HCT116 (cell line): Measurements from ENCODE around the gene ABHD12. TPM values are rescaled to one million over a fixed set of nuclear protein-coding genes. Genes with fewer than 3 reads are reported as not detected.

ENCODE experiments used
- ATAC-seq: fragments of 200-7000 bp; cut with Tn5 transposase; 2 replicates; pipeline ENCODE4 v1.9.1; 2020; ENCODE audit warnings: mild to moderate bottlenecking, moderate library complexity
- BruUV-seq: library from RNA; stranded (reverse); fragments of 400-500 nt; replicated peaks from 2 replicates; lab custom pipeline; 2021; lab: Mats Ljungman, UMichigan
- CTCF ChIA-PET: fragments of 300-600 bp; sonication (Branson Sonifier 250); formaldehyde crosslinking; loops from one replicate; lab custom pipeline; 2021; ENCODE audit warnings: antibody characterized with exemption; lab: Charles Lee
- POLR2A ChIA-PET: fragments of 300-600, 350-600 bp; sonication (Branson Sonifier 250); formaldehyde crosslinking; loops from one replicate; lab custom pipeline; 2021; ENCODE audit warnings: antibody characterized with exemption; lab: Charles Lee
- RAD21 ChIA-PET, 2 experiments: fragments of 300-600 bp; sonication (Branson Sonifier 250); formaldehyde crosslinking; loops; one replicate each; lab custom pipeline; 2023; ENCODE audit warnings: low total read pairs in 2 of 2; ENCODE audit not compliant: uncharacterized antibody in 2 of 2, unreplicated experiment in 2 of 2, low non-redundant PET in 1 of 2; lab: Charles Lee
- DNase-seq: peaks from one replicate; pipeline ENCODE4 v3.0.0-alpha.2; 2010; ENCODE audit warnings: low read depth, low spot score
- H2AFZ ChIP-seq: fragments of 200-600 bp; shearing (Covaris generic), sonication (generic); 2 replicates; pipeline ENCODE4 v1.6.1; 2017; ENCODE audit warnings: low read depth, mixed run types, mixed read lengths, antibody characterized with exemption, low read length; ENCODE audit not compliant: poor library complexity, severe bottlenecking
- H3K27ac ChIP-seq: 2 replicates; pipeline ENCODE4 v1.5.1; 2012; ENCODE audit warnings: low read depth, low read length
- H3K27me3 ChIP-seq: fragments of 200-600 bp; sonication (generic); 2 replicates; pipeline ENCODE4 v1.6.1; 2016; ENCODE audit warnings: mixed run types, low read length, mixed read lengths; ENCODE audit not compliant: insufficient read depth
- H3K36me3 ChIP-seq, 2 experiments: fragments of 200-500 bp in 1 of 2; fragments of 200-600 bp in 1 of 2; sonication (Bioruptor generic) in 1 of 2; sonication (generic) in 1 of 2; 2 replicates each; pipeline versions ENCODE4 v1.5.1 to v1.6.1; 2014 to 2016; ENCODE audit warnings: low read length in 2 of 2, inconsistent platforms in 1 of 2, mixed read lengths in 1 of 2, mixed run types in 1 of 2; ENCODE audit not compliant: insufficient read depth in 2 of 2, control insufficient read depth in 1 of 2
- H3K4me1 ChIP-seq, 2 experiments: fragments of 200-600 bp in 1 of 2; sonication (generic) in 1 of 2; 2 replicates each; pipeline versions ENCODE4 v1.5.1 to v1.6.1; 2012 to 2017; ENCODE audit warnings: low read length in 2 of 2, inconsistent platforms in 1 of 2, mild to moderate bottlenecking in 1 of 2, mixed read lengths in 1 of 2, mixed run types in 1 of 2, moderate library complexity in 1 of 2; ENCODE audit not compliant: insufficient read depth in 2 of 2, control insufficient read depth in 1 of 2
- H3K4me2 ChIP-seq: fragments of 200-600 bp; sonication (generic); 2 replicates; pipeline ENCODE4 v1.6.1; 2017; ENCODE audit warnings: mixed run types, low read length, mixed read lengths
- H3K4me3 ChIP-seq, 2 experiments: fragments of 200-600 bp in 1 of 2; sonication (generic) in 1 of 2; replicated peaks in 1 of 2; 2 replicates each; pipeline ENCODE4 v1.5.1; 2011 to 2016; ENCODE audit warnings: low read length in 2 of 2, control low read depth in 1 of 2, low read depth in 1 of 2, mild to moderate bottlenecking in 1 of 2, mixed read lengths in 1 of 2, mixed run types in 1 of 2
- H3K79me2 ChIP-seq: fragments of 200-600 bp; sonication (generic); 2 replicates; pipeline ENCODE4 v1.6.1; 2017; ENCODE audit warnings: mild to moderate bottlenecking, mixed run types, low read length, moderate library complexity, mixed read lengths; ENCODE audit not compliant: insufficient read depth
- H3K9ac ChIP-seq: fragments of 200-600 bp; sonication (generic); 2 replicates; pipeline ENCODE4 v1.6.1; 2016; ENCODE audit warnings: low read length, mixed read lengths
- H3K9me2 ChIP-seq: fragments of 200-600 bp; sonication (generic), shearing (Covaris generic); 2 replicates; pipeline ENCODE4 v1.6.1; 2017; ENCODE audit warnings: mixed run types, mild to moderate bottlenecking, moderate library complexity; ENCODE audit not compliant: insufficient read depth
- H3K9me3 ChIP-seq, 2 experiments: fragments of 200-500 bp in 1 of 2; fragments of 200-600 bp in 1 of 2; sonication (Bioruptor generic) in 1 of 2; sonication (generic) in 1 of 2; 2 replicates each; pipeline ENCODE4 v1.6.1; 2014 to 2017; ENCODE audit warnings: low read length in 2 of 2, mixed read lengths in 2 of 2, inconsistent platforms in 1 of 2, low read depth in 1 of 2, mild to moderate bottlenecking in 1 of 2, mixed run types in 1 of 2, moderate library complexity in 1 of 2; ENCODE audit not compliant: control insufficient read depth in 1 of 2, insufficient read depth in 1 of 2
- H4K20me1 ChIP-seq: fragments of 200-600 bp; sonication (generic), shearing (Covaris generic); 2 replicates; pipeline ENCODE4 v1.6.1; 2017; ENCODE audit warnings: mixed run types, mild to moderate bottlenecking, moderate library complexity; ENCODE audit not compliant: insufficient read depth
- ATF3 ChIP-seq: IDR thresholded peaks from 2 replicates; pipeline ENCODE4 v1.6.1; 2012
- CBX3 ChIP-seq: IDR thresholded peaks from 2 replicates; pipeline ENCODE4 v1.6.1; 2012; ENCODE audit warnings: low read depth
- CEBPB ChIP-seq: IDR thresholded peaks from 2 replicates; pipeline ENCODE4 v1.6.1; 2012; ENCODE audit warnings: low read depth
- CTCF ChIP-seq, 3 experiments: fragments of 200-600 bp in 1 of 3; sonication (generic) in 1 of 3; IDR thresholded peaks in 2 of 3; conservative IDR thresholded peaks in 1 of 3; 2 replicates each; pipeline ENCODE4 v1.5.1; 2012 to 2017; ENCODE audit warnings: low read depth in 2 of 3, low read length in 2 of 3, antibody characterized with exemption in 1 of 3, borderline replicate concordance in 1 of 3, control low read depth in 1 of 3, mild to moderate bottlenecking in 1 of 3, mixed read lengths in 1 of 3, mixed run types in 1 of 3, moderate library complexity in 1 of 3; ENCODE audit not compliant: insufficient read depth in 1 of 3
- ELF1 ChIP-seq: IDR thresholded peaks from 2 replicates; pipeline ENCODE4 v1.6.1; 2012; ENCODE audit warnings: low read depth, borderline replicate concordance
- EZH2 ChIP-seq: fragments of 200-600 bp; sonication (generic); IDR thresholded peaks from 2 replicates; pipeline ENCODE4 v1.6.1; 2017; ENCODE audit warnings: antibody characterized with exemption, mixed run types
- FOSL1 ChIP-seq: IDR thresholded peaks from 2 replicates; pipeline ENCODE4 v1.6.1; 2012; ENCODE audit warnings: low read depth
- JUND ChIP-seq: IDR thresholded peaks from 2 replicates; pipeline ENCODE4 v1.6.1; 2012
- MAX ChIP-seq: IDR thresholded peaks from 2 replicates; pipeline ENCODE4 v1.6.1; 2012
- RAD21 ChIP-seq: IDR thresholded peaks from 2 replicates; pipeline ENCODE4 v1.6.1; 2012; ENCODE audit warnings: low read depth, mild to moderate bottlenecking
- SIN3A ChIP-seq: IDR thresholded peaks from 2 replicates; pipeline ENCODE4 v1.6.1; 2012; ENCODE audit warnings: low read depth
- SP1 ChIP-seq: IDR thresholded peaks from 2 replicates; pipeline ENCODE4 v1.6.1; 2012; ENCODE audit warnings: low read depth
- ZFX ChIP-seq: fragments of 450-650 bp; IDR thresholded peaks from 2 replicates; pipeline ENCODE4 v1.6.1; 2017
- ZNF274 ChIP-seq: fragments of 200-500 bp; sonication (Bioruptor generic); IDR thresholded peaks from 2 replicates; pipeline ENCODE4 v1.6.1; 2014; ENCODE audit warnings: mild to moderate bottlenecking, low read depth, low read length, inconsistent platforms
- intact Hi-C: fragments of 100-400 bp; cut with micrococcal nuclease; formaldehyde crosslinking; loops from 2 replicates; pipeline ENCODE4 v1.10.0; 2022
- total RNA-seq: library from RNA; stranded (reverse); gene quantifications from one replicate; pipeline ENCODE4 v1.2.1, GENCODE V29; 2021; ENCODE audit not compliant: unreplicated experiment

ABHD12 gene
- total RNA-seq, 1 experiment from 2014 or later: 31.7 TPM

DNA sequence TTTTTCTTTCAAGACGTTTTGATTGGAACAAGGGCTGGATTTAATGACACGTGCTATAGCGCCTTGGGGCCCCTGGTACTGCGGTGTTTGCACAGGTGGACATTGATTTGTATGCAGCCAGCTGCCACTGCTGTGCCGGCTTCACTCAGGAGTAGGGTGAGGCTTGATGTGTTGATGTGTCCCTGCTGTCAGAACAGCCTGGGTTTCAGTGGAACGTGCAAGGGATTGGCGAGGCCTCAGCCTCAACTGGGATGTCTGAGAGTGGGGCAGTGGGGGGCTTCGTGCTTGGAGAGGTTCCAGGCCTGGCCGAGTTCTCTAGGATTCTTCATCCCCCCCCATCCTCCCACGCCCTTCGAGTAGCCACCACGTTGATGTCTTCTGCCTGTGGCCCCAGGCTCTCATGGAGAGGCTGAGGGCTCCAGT, 119.8 kb downstream of the ABHD12 start:
- TF ChIP-seq CBX3 (no peak), FOSL1 (no peak), RAD21 (no peak), ELF1 (no peak), EZH2 (no peak), ZFX (no peak), SIN3A (no peak), MAX (no peak), ZNF274 (no peak), CEBPB (no peak), JUND (no peak), CTCF (IDR thresholded peaks at IDR 0.05 in 2 of 3, conservative IDR thresholded peaks at IDR 0.05 in 1 of 3; ENCODE audit: borderline replicate concordance in 1 of 3, insufficient read depth in 1 of 3, low read depth in 2 of 3, low read length in 2 of 3) (no peak), ATF3 (no peak), SP1 (no peak)
- TF ChIP-seq, all 23 proteins: peak for 0
- ChIA-PET POLR2A (no interaction called here), CTCF (no interaction called here), RAD21 (no interaction called here)
- Histone ChIP-seq H3K4me2 (no peak overlapping the region), H3K9me3 (no peaks in the 10 kb centered on the region), H3K4me3 (no peak overlapping the region), H4K20me1 (0 out of 2 replicates have a peak, but pooled peaks cover 5% of the 10 kb centered on the region), H2AFZ (no peak overlapping the region), H3K36me3 (peaks cover 2 to 9% of the 10 kb centered on the region in 2 experiments; a peak in 2 of 4 replicates), H3K27me3 (no peaks in the 10 kb centered on the region), H3K79me2 (no peaks in the 10 kb centered on the region; the same call in 1 of the 2 replicates), H3K9ac (no peak overlapping the region), H3K9me2 (no peaks in the 10 kb centered on the region), H3K4me1 (no peaks in the 10 kb centered on the region), H3K27ac (no peak overlapping the region)
- no peak for DNase-seq
- ATAC-seq: no peak
- intact Hi-C loops: no loop called here
- no TSS peak for BruUV-seq
